ENCODE results near the gene KLHL21.
A peak's percentile ranks its signal among the peaks of the same experiment; 100 is the strongest.

Gene KLHL21

DNA sequence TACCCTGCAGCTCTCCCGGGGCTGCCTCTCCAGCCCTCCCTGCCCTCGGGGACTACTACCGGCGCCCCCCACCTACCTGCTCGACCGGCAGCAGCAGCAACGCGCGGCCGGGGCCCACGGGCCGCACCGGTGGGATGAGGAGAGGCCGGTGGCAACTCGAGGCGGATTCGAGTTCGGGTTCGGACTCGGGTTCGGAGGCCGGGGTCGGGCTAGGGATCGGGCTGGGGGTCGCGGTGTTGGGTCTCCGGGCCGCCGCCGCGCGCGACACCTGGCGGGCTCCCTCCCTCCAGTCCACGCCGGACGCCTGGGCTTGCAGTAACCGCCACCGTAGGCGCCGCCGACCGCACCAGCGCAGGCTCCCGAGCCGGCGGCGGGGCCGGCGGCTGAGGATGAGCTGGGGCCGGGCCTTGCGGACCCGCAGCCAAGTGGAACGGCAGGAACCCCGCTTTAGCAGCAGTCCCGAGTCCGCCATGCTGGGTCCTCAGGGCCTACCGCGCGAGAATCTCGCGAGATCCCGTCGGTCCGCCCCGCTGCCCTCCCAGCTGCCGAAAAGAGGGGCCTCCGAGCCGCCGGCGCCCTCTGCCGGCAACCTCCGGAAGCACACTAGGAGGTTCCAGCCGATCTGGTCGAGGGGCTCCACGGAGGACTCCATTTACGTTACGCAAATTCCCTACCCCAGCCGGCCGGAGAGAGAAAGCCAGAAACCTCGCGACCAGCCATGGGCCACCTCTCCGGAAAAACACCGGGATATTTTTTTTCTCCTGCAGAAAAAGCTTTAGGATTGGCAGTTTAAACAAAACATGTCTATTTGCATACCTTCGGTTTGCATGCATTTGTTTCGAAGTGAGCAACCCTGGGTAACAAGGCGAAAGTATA is 48.4 kb downstream of the KLHL21 start, which contains the start of gene NOL9:
Gene NOL9 (minus strand): TSS at position 483 of the 876 bp plus-strand sequence. CDS start 11 bp downstream, at position 472.
- peak; percentile 87 for DNase-seq (ENCODE audit: low read depth)

DNA sequence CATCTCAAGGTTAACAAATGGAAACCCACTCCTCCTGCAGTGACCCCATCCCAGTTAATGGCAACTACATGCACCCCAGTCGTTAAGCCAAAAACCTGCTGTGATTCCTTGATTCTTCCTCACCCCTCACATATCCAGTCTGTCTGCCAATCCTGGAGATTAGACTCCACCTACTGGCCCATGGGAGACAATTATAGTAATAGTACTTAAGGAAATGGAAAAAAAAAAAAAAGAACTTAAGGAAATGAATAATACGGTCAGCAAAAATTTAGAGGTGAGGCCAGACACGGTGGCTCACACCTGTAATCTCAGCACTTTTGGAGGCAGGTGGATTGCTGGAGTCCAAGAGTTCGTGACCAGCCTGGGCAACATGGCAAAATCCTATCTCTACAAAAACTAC is 55.4 kb downstream of the KLHL21 start:
- no peak for DNase-seq (ENCODE audit: low read depth)

DNA sequence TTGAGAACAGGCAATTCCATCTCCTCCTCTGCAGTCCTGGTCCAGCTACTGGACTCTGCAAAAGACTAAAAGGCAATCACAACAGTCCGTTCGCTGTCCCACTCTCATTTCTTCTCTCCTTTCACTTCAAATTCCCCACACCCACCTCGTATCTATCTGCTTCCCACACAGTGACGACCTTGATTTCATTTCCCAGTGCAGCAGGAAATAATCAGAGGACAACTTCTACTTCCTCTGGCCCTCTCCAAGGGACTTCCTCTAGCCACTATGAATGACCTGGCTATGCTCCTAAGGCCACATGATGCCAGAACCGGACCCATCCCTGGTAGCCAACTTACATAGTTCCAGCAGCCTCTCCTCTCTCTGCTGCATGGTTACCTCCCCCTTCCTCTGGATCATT is 56.3 kb downstream of the KLHL21 start:
- no peak for DNase-seq (ENCODE audit: low read depth)

DNA sequence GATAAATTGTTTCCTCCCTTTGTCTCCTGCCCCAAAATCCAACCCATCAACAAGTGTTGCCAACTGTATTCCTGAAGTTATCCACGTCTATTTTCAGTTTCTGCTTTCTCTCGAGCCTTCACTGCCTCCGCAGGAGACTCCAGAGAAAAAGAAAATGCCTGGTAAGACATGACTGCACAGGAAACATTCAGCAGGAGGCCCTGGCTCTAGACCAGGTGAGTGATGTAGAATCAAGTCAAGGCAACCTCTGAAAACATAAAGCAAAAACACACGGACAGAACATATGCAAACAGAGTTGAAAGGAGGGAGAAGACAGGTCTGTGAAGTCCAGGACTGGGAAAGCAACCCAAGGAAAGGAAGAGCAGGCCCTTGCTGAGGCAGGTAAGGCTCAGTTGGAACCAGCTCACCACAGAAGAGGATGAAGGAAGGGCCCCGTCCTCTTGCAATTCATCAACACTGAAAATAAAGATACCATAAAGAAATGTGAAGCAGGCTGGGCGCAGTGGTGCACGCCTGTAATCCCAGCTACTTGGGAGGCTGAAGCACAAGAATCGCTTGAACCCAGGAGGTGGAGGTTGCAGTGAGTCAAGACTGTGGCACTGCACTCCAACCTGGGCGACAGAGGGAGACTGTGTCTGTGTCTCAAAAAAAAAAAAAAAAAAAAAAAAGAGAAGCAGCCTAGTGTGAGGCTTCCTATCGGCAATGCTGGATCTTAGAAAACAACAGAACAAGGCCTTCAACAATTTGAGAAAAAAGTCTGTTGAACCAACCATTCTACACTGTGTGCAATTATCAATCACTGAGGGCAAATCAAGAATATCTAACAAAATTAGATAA is 57.2 kb downstream of the KLHL21 start:
- no peak for DNase-seq (ENCODE audit: low read depth)

DNA sequence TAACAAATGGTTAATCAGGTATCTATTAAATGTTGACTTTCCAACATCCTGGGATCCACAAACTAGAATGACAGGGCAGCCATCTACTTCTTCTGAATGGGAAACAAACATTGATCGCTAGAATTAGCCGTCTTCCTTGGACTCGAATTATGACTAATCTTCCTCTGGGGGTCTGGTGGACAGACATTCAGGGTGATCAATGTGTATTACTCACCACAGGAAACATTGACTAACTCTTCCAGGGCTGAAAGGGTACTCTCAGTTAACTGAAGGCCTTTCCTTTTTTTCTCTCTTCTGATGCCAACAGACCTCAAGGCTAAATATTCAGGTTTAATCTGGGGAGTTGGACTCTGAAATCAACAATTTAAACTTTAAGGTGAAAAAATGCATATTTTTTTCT is 57.8 kb downstream of the KLHL21 start:
- no peak for DNase-seq (ENCODE audit: low read depth)

Measured in stimulated activated CD8-positive, alpha-beta memory T cell treated with anti-CD3 and anti-CD28 coated beads, Interleukin-7, amount 100 ng/mL, for 24 hours (primary cell).